Sigmoid colon (tissue), 7 donors: ENCODE data around the gene ACOXL. TPM values are rescaled to one million over a fixed set of nuclear protein-coding genes. Genes with fewer than 3 reads are reported as not detected.

Experiments
- DNase-seq: peaks from one replicate; pipeline ENCODE4 v3.0.0-alpha.2; 2019
- H3K27ac ChIP-seq, 4 donors: fragments of 200-600 bp; sonication (generic); one replicate each; pipeline ENCODE4 v1.5.1; 2016 to 2019; ENCODE audit warnings: mild to moderate bottlenecking in 1 of 4
- H3K27me3 ChIP-seq, 3 donors: fragments of 200-600 bp; sonication (generic); one replicate each; pipeline ENCODE4 v1.5.1; 2019; ENCODE audit warnings: mild to moderate bottlenecking in 1 of 3
- H3K36me3 ChIP-seq, 4 donors: fragments of 200-600 bp; sonication (generic); one replicate each; pipeline ENCODE4 v1.5.1; 2016 to 2019
- H3K4me1 ChIP-seq, 4 donors: fragments of 200-600 bp; sonication (generic); one replicate each; pipeline ENCODE4 v1.5.1; 2017 to 2019
- H3K4me3 ChIP-seq, 4 donors: fragments of 200-600 bp; sonication (generic); one replicate each; pipeline ENCODE4 v1.5.1; 2017 to 2019; ENCODE audit warnings: mild to moderate bottlenecking in 2 of 4, moderate library complexity in 1 of 4
- H3K9me3 ChIP-seq, 4 donors: fragments of 200-600 bp in 3 of 4; sonication (generic) in 3 of 4; one replicate each; pipeline versions ENCODE4 v1.5.1 to v1.6.1; 2013 to 2019
- EP300 ChIP-seq, 4 donors: sonication (generic); formaldehyde crosslinking; IDR thresholded peaks; one replicate each; pipeline ENCODE4 v1.6.1; 2017; ENCODE audit warnings: antibody characterized with exemption in 4 of 4
- POLR2A ChIP-seq, 2 donors: fragments of 450-650 bp; IDR thresholded peaks; one replicate each; pipeline ENCODE4 v1.6.1; 2016; ENCODE audit warnings: antibody characterized with exemption in 2 of 2, mild to moderate bottlenecking in 2 of 2, moderate library complexity in 2 of 2
- POLR2AphosphoS5 ChIP-seq, 4 donors: sonication (generic); formaldehyde crosslinking; IDR thresholded peaks; one replicate each; pipeline ENCODE4 v1.6.1; 2017; ENCODE audit warnings: antibody characterized with exemption in 4 of 4
- WGBS, 2 donors: extraction: QIAGEN DNeasy Blood & Tissue Kit; methylation state at CpG; one replicate each; pipeline ENCODE4 v1.1.7; 2013; 5-methylcytosine and 5-hydroxymethylcytosine counted together
- intact Hi-C: fragments of 100-400 bp; cut with DNase I; formaldehyde crosslinking; loops from one replicate; pipeline ENCODE4 v1.15.1; 2023
- polyA plus RNA-seq, 3 donors: library from polyadenylated mRNA; stranded (reverse); fragments of 200-250 nt; gene quantifications; one replicate each; pipeline ENCODE4 v1.2.3, GENCODE V29; 2013
- total RNA-seq, 4 donors: library from RNA; depleted of rRNA; stranded (reverse); fragments of >200 nt; gene quantifications; one replicate each; pipeline ENCODE4 v1.1.0, GENCODE V29; 2016
- TF ChIP-seq, protein P1 (sequence below), 4 experiments: fragments of 450-650 bp in 3 of 4; fragments of 200-600 bp in 1 of 4; IDR thresholded peaks; one replicate each; pipeline ENCODE4 v1.5.1; 2016 to 2019; ENCODE audit warnings: antibody characterized with exemption in 4 of 4, mild to moderate bottlenecking in 3 of 4, moderate library complexity in 2 of 4
- donor health status: healthy with polysubstance abuse.
- donor health status: Bipolar disorder and iron deficiency.
- donor health status: healthy.

The ACOXL gene
- total and polyA plus RNA-seq, 7 donors = 0.45 TPM; not detected in 6

DNA sequence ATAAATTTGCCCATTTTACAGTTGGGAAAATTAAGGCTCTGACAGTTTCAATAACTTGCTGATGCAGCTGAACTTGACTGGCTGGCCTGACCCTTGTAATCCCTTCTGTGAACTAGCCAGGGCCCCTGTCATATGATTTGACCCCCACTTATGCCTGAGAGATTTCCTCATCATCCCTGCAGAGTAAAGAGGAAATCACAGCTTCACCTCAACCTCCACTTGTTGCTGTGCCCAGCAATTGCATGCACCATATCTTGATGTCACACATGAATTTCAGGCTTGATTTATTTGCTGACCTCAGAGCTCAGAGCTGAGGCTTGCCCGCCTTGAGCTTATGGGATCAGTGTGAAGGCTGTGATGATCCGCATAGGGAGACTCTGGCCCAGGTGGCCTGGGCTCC is 108.1 kb downstream of the ACOXL start:
- no peaks in the 10 kb centered on the region for H3K9me3 ChIP-seq
- TF ChIP-seq POLR2AphosphoS5 (IDR thresholded peaks at IDR 0.05) = no peak
- TF ChIP-seq EP300 (IDR thresholded peaks at IDR 0.05) = no peak
- TF ChIP-seq, protein P1, sequence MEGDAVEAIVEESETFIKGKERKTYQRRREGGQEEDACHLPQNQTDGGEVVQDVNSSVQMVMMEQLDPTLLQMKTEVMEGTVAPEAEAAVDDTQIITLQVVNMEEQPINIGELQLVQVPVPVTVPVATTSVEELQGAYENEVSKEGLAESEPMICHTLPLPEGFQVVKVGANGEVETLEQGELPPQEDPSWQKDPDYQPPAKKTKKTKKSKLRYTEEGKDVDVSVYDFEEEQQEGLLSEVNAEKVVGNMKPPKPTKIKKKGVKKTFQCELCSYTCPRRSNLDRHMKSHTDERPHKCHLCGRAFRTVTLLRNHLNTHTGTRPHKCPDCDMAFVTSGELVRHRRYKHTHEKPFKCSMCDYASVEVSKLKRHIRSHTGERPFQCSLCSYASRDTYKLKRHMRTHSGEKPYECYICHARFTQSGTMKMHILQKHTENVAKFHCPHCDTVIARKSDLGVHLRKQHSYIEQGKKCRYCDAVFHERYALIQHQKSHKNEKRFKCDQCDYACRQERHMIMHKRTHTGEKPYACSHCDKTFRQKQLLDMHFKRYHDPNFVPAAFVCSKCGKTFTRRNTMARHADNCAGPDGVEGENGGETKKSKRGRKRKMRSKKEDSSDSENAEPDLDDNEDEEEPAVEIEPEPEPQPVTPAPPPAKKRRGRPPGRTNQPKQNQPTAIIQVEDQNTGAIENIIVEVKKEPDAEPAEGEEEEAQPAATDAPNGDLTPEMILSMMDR (IDR thresholded peaks at IDR 0.05) = no peak
- no peak for TF ChIP-seq POLR2A (IDR thresholded peaks at IDR 0.05)
- intact Hi-C loops = no loop called here
- H3K27ac ChIP-seq = no peak overlapping the region
- 75 to 97% methylated on average over 2 of the region's 2 CpGs for WGBS, 2 donors
- no peaks in the 10 kb centered on the region for H3K4me1 ChIP-seq
- no peak for DNase-seq
- no peaks in the 10 kb centered on the region for H3K27me3 ChIP-seq
- no peaks in the 10 kb centered on the region for H3K36me3 ChIP-seq
- no peak overlapping the region for H3K4me3 ChIP-seq

GRCh38 chr2:110842048-110842447 is 109.7 kb downstream of the ACOXL start:
- intact Hi-C loops = no loop called here
- Histone ChIP-seq H3K4me3 (no peak overlapping the region), H3K27ac (no peak overlapping the region), H3K9me3 (no peaks in the 10 kb centered on the region), H3K27me3 (no peaks in the 10 kb centered on the region), H3K4me1 (no peaks in the 10 kb centered on the region), H3K36me3 (no peaks in the 10 kb centered on the region)
- TF ChIP-seq POLR2A (IDR thresholded peaks at IDR 0.05) = no peak
- TF ChIP-seq, protein P1 (IDR thresholded peaks at IDR 0.05) = no peak
- no peak for TF ChIP-seq POLR2AphosphoS5 (IDR thresholded peaks at IDR 0.05)
- TF ChIP-seq EP300 (IDR thresholded peaks at IDR 0.05) = no peak
- WGBS, 2 donors = 73% methylated on average over 3 of the region's 3 CpGs
- DNase-seq = no peak

GRCh38 chr2:110843496-110843895 is 111.1 kb downstream of the ACOXL start:
- Histone ChIP-seq H3K4me3 (no peak overlapping the region), H3K4me1 (no peaks in the 10 kb centered on the region), H3K36me3 (no peaks in the 10 kb centered on the region), H3K27me3 (no peaks in the 10 kb centered on the region), H3K27ac (no peak overlapping the region), H3K9me3 (no peaks in the 10 kb centered on the region)
- no peak for DNase-seq
- TF ChIP-seq POLR2A (IDR thresholded peaks at IDR 0.05) (no peak), EP300 (IDR thresholded peaks at IDR 0.05) (no peak), POLR2AphosphoS5 (IDR thresholded peaks at IDR 0.05) (no peak)
- TF ChIP-seq, protein P1 (IDR thresholded peaks at IDR 0.05) = no peak
- 64 to 79% methylated on average over 2 of the region's 2 CpGs for WGBS, 2 donors
- intact Hi-C loops = no loop called here

DNA sequence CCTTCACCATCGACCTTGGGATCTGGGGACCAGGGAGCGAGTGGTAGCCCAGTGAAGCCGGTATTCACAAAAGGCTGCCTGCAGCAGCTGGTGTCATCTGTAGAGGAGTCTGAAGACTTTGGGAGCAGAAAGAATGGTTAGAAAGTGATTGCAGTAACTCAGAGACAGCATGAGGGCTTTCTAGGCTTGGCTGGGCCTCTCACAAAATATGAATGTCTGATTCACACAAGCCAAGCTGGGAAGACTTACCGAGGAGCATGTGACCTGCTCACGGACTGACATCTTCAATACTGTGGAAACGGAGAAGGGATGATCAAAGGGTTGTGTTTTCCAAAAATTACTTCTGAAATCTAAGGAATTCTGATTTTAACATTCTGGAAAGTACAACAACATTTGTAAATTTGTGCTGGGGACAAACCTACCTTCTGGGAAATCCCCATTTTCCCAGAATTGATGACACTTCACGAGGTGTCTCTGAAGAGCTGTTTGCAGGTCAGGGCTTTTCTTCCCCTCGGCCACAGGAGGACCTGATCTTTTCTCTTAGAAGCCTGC is 111.7 kb downstream of the ACOXL start:
- intact Hi-C loops = no loop called here
- H3K36me3 ChIP-seq = no peaks in the 10 kb centered on the region
- WGBS, 2 donors = 78 to 80% methylated on average over 8 of the region's 8 CpGs
- no peaks in the 10 kb centered on the region for H3K4me1 ChIP-seq
- H3K4me3 ChIP-seq = no peak overlapping the region
- H3K9me3 ChIP-seq = no peaks in the 10 kb centered on the region
- TF ChIP-seq, protein P1 (IDR thresholded peaks at IDR 0.05) = no peak
- TF ChIP-seq EP300 (IDR thresholded peaks at IDR 0.05) (no peak), POLR2A (IDR thresholded peaks at IDR 0.05) (no peak), POLR2AphosphoS5 (IDR thresholded peaks at IDR 0.05) (no peak)
- no peak for DNase-seq
- H3K27me3 ChIP-seq = no peaks in the 10 kb centered on the region
- H3K27ac ChIP-seq = no peak overlapping the region

- 87 to 91% methylated on average over 9 of the region's 9 CpGs for WGBS, 2 donors
- Histone ChIP-seq H3K4me3 (no peak overlapping the region), H3K27ac (no peak overlapping the region), H3K4me1 (no peaks in the 10 kb centered on the region), H3K9me3 (no peaks in the 10 kb centered on the region), H3K36me3 (no peaks in the 10 kb centered on the region), H3K27me3 (no peaks in the 10 kb centered on the region)
- intact Hi-C loops = no loop called here
- DNase-seq = no peak
- TF ChIP-seq POLR2A (IDR thresholded peaks at IDR 0.05) (no peak), EP300 (IDR thresholded peaks at IDR 0.05) (no peak), POLR2AphosphoS5 (IDR thresholded peaks at IDR 0.05) (no peak)
- TF ChIP-seq, protein P1 (IDR thresholded peaks at IDR 0.05) = no peak
Measured at GRCh38 chr2:110847651-110848050, 115.3 kb downstream of the ACOXL start.
